ENCODE results near the gene TNRC18.

Gene TNRC18

GRCh38 chr7:5339955-5340354 is 83.7 kb downstream of the TNRC18 start:
- 98% methylated on average over 2 of the region's 2 CpGs for WGBS
- Histone ChIP-seq H2AFZ (ENCODE audit: low read depth, low read length) (no peak overlapping the region), H4K8ac (ENCODE audit: low read length) (no peak overlapping the region)

GRCh38 chr7:5337047-5337446 is 86.6 kb downstream of the TNRC18 start:
- no peaks in the 10 kb centered on the region for H3K9me3 ChIP-seq (ENCODE audit: control insufficient read depth, low read length)
- H3K4me1 ChIP-seq (ENCODE audit: control insufficient read depth, insufficient read depth, low read depth, low read length), result peaks cover 6% of the 10 kb centered on the region

More at GRCh38 chr7:5339955-5340354, 83.7 kb downstream of the TNRC18 start:
- Histone ChIP-seq H3K23ac (ENCODE audit: low read length in 2 of 2) (no peak overlapping the region), H2BK5ac (ENCODE audit: low read depth, low read length, poor library complexity, severe bottlenecking) (no peak overlapping the region), H3K79me1 (replicated peaks; ENCODE audit: low read length, poor library complexity, severe bottlenecking) (peaks cover 29% of the 10 kb centered on the region), H3K18ac (ENCODE audit: low read depth in 1 of 2, low read length in 2 of 2) (no peak overlapping the region), H3K27me3 (ENCODE audit: control insufficient read depth in 1 of 2, insufficient read depth in 1 of 2, low read length in 2 of 2) (no peaks in the 10 kb centered on the region), H3K9ac (ENCODE audit: low read length) (no peak overlapping the region), H2BK12ac (ENCODE audit: low read length in 2 of 2) (no peak overlapping the region), H3K4ac (ENCODE audit: low read depth in 1 of 2, low read length in 2 of 2) (no peak overlapping the region), H4K91ac (ENCODE audit: low read length) (no peak overlapping the region), H2BK15ac (ENCODE audit: low read depth, poor library complexity, severe bottlenecking) (no peak overlapping the region), H3K36me3 (ENCODE audit: control insufficient read depth in 1 of 2, insufficient read depth in 2 of 2, low read depth in 1 of 2, low read length in 2 of 2) (peaks cover 54 to 77% of the 10 kb centered on the region in 2 experiments), H3K4me3 (ENCODE audit: insufficient read depth in 1 of 2, low read depth in 1 of 2, low read length in 2 of 2) (no peak overlapping the region), H3K4me2 (ENCODE audit: low read length, poor library complexity, severe bottlenecking) (no peak overlapping the region), H3K27ac (ENCODE audit: low read length, poor library complexity, severe bottlenecking) (no peak overlapping the region), H3K14ac (ENCODE audit: low read length in 2 of 2) (no peak overlapping the region), H3K4me1 (ENCODE audit: control insufficient read depth, insufficient read depth, low read depth, low read length) (no peaks in the 10 kb centered on the region), H3K9me3 (ENCODE audit: control insufficient read depth, low read length) (no peaks in the 10 kb centered on the region), H2AK5ac (ENCODE audit: low read length, severe bottlenecking) (no peak overlapping the region), H2BK120ac (ENCODE audit: low read depth, low read length) (no peak overlapping the region)
- no peak for DNase-seq

DNA sequence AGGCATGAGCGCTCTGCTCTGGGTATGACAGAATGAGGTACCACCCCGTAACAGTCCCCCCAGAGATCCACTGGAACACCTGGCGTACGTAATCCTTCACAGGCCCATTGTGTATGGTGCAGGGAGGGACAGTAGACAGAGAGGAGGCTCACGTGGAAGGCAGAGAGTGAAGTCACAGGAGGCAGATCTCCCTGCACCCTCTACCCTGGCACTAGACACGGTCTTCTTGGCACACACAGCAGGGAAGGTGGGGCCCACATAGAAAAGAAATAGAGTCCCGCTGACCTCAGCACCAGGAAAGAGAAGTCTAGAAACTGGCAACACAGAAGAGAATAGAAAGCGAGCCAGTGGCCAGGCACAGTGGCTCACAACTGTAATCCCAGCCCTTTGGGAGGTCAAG is 89.0 kb downstream of the TNRC18 start:
- no peak overlapping the region for H4K8ac ChIP-seq (ENCODE audit: low read length)
- H3K27me3 ChIP-seq (ENCODE audit: control insufficient read depth in 1 of 2, insufficient read depth in 1 of 2, low read length in 2 of 2), result no peaks in the 10 kb centered on the region
- H3K4me2 ChIP-seq (ENCODE audit: low read length, poor library complexity, severe bottlenecking), result no peak overlapping the region

More at GRCh38 chr7:5337047-5337446, 86.6 kb downstream of the TNRC18 start:
- Histone ChIP-seq H2BK120ac (ENCODE audit: low read depth, low read length) (no peak overlapping the region), H3K36me3 (ENCODE audit: control insufficient read depth in 1 of 2, insufficient read depth in 2 of 2, low read depth in 1 of 2, low read length in 2 of 2) (peaks cover 55 to 65% of the 10 kb centered on the region in 2 experiments), H2AFZ (ENCODE audit: low read depth, low read length) (no peak overlapping the region), H3K4me3 (ENCODE audit: insufficient read depth in 1 of 2, low read depth in 1 of 2, low read length in 2 of 2) (no peak overlapping the region), H3K4me2 (ENCODE audit: low read length, poor library complexity, severe bottlenecking) (no peak overlapping the region), H2BK5ac (ENCODE audit: low read depth, low read length, poor library complexity, severe bottlenecking) (no peak overlapping the region), H3K14ac (ENCODE audit: low read length in 2 of 2) (no peak overlapping the region), H3K27me3 (ENCODE audit: control insufficient read depth in 1 of 2, insufficient read depth in 1 of 2, low read length in 2 of 2) (no peaks in the 10 kb centered on the region), H2AK5ac (ENCODE audit: low read length, severe bottlenecking) (no peak overlapping the region), H4K8ac (ENCODE audit: low read length) (no peak overlapping the region), H4K91ac (ENCODE audit: low read length) (no peak overlapping the region), H3K23ac (ENCODE audit: low read length in 2 of 2) (no peak overlapping the region), H2BK12ac (ENCODE audit: low read length in 2 of 2) (no peak overlapping the region), H3K18ac (ENCODE audit: low read depth in 1 of 2, low read length in 2 of 2) (no peak overlapping the region), H3K4ac (ENCODE audit: low read depth in 1 of 2, low read length in 2 of 2) (no peak overlapping the region), H3K79me1 (replicated peaks; ENCODE audit: low read length, poor library complexity, severe bottlenecking) (peaks cover 43% of the 10 kb centered on the region), H3K27ac (ENCODE audit: low read length, poor library complexity, severe bottlenecking) (no peak overlapping the region), H3K9ac (ENCODE audit: low read length) (no peak overlapping the region), H2BK15ac (ENCODE audit: low read depth, poor library complexity, severe bottlenecking) (no peak overlapping the region)
- 80% methylated on average over 11 of the region's 11 CpGs for WGBS
- DNase-seq, result peak; percentile 17

GRCh38 chr7:5333121-5334045 is 90.3 kb downstream of the TNRC18 start:
- Histone ChIP-seq H4K8ac (ENCODE audit: low read length) (no peak overlapping the region), H3K27ac (ENCODE audit: low read length, poor library complexity, severe bottlenecking) (no peak overlapping the region), H2BK15ac (ENCODE audit: low read depth, poor library complexity, severe bottlenecking) (no peak overlapping the region), H2BK5ac (ENCODE audit: low read depth, low read length, poor library complexity, severe bottlenecking) (no peak overlapping the region), H3K4ac (ENCODE audit: low read depth in 1 of 2, low read length in 2 of 2) (no peak overlapping the region), H3K9ac (ENCODE audit: low read length) (no peak overlapping the region), H3K9me3 (ENCODE audit: control insufficient read depth, low read length) (no peaks in the 10 kb centered on the region), H4K91ac (ENCODE audit: low read length) (no peak overlapping the region), H3K4me1 (ENCODE audit: control insufficient read depth, insufficient read depth, low read depth, low read length) (peaks cover 7% of the 10 kb centered on the region), H3K14ac (ENCODE audit: low read length in 2 of 2) (no peak overlapping the region), H3K18ac (ENCODE audit: low read depth in 1 of 2, low read length in 2 of 2) (no peak overlapping the region), H2AFZ (ENCODE audit: low read depth, low read length) (no peak overlapping the region), H3K27me3 (ENCODE audit: control insufficient read depth in 1 of 2, insufficient read depth in 1 of 2, low read length in 2 of 2) (no peaks in the 10 kb centered on the region), H2BK120ac (ENCODE audit: low read depth, low read length) (no peak overlapping the region), H3K4me3 (ENCODE audit: insufficient read depth in 1 of 2, low read depth in 1 of 2, low read length in 2 of 2) (no peak overlapping the region), H3K4me2 (ENCODE audit: low read length, poor library complexity, severe bottlenecking) (no peak overlapping the region), H2AK5ac (ENCODE audit: low read length, severe bottlenecking) (no peak overlapping the region), H2BK12ac (ENCODE audit: low read length in 2 of 2) (no peak overlapping the region), H3K79me1 (replicated peaks; ENCODE audit: low read length, poor library complexity, severe bottlenecking) (peaks cover 44% of the 10 kb centered on the region), H3K23ac (ENCODE audit: low read length in 2 of 2) (no peak overlapping the region), H3K36me3 (ENCODE audit: control insufficient read depth in 1 of 2, insufficient read depth in 2 of 2, low read depth in 1 of 2, low read length in 2 of 2) (peaks cover 52 to 59% of the 10 kb centered on the region in 2 experiments)
- 94% methylated on average over 32 of the region's 32 CpGs for WGBS
- DNase-seq, result no peak

More for the DNA sequence above, 89.0 kb downstream of the TNRC18 start:
- no peaks in the 10 kb centered on the region for H3K9me3 ChIP-seq (ENCODE audit: control insufficient read depth, low read length)
- no peak overlapping the region for H2BK120ac ChIP-seq (ENCODE audit: low read depth, low read length)
- peaks cover 7% of the 10 kb centered on the region for H3K4me1 ChIP-seq (ENCODE audit: control insufficient read depth, insufficient read depth, low read depth, low read length)
- H3K79me1 ChIP-seq (replicated peaks; ENCODE audit: low read length, poor library complexity, severe bottlenecking), result peaks cover 51% of the 10 kb centered on the region
- H3K4ac ChIP-seq (ENCODE audit: low read depth in 1 of 2, low read length in 2 of 2), result no peak overlapping the region
- no peak overlapping the region for H3K18ac ChIP-seq (ENCODE audit: low read depth in 1 of 2, low read length in 2 of 2)
- no peak overlapping the region for H2AK5ac ChIP-seq (ENCODE audit: low read length, severe bottlenecking)
- no peak overlapping the region for H3K4me3 ChIP-seq (ENCODE audit: insufficient read depth in 1 of 2, low read depth in 1 of 2, low read length in 2 of 2)
- H2AFZ ChIP-seq (ENCODE audit: low read depth, low read length), result no peak overlapping the region
- H3K14ac ChIP-seq (ENCODE audit: low read length in 2 of 2), result no peak overlapping the region
- H2BK5ac ChIP-seq (ENCODE audit: low read depth, low read length, poor library complexity, severe bottlenecking), result no peak overlapping the region
- WGBS, result 94% methylated on average over 7 of the region's 8 CpGs
- no peak overlapping the region for H2BK12ac ChIP-seq (ENCODE audit: low read length in 2 of 2)
- peaks cover 56 to 65% of the 10 kb centered on the region in 2 experiments for H3K36me3 ChIP-seq (ENCODE audit: control insufficient read depth in 1 of 2, insufficient read depth in 2 of 2, low read depth in 1 of 2, low read length in 2 of 2)
- H2BK15ac ChIP-seq (ENCODE audit: low read depth, poor library complexity, severe bottlenecking), result no peak overlapping the region
- H3K23ac ChIP-seq (ENCODE audit: low read length in 2 of 2), result no peak overlapping the region
- no peak overlapping the region for H4K91ac ChIP-seq (ENCODE audit: low read length)
- no peak overlapping the region for H3K27ac ChIP-seq (ENCODE audit: low read length, poor library complexity, severe bottlenecking)
- DNase-seq, result no peak
- H3K9ac ChIP-seq (ENCODE audit: low read length), result no peak overlapping the region
